HEK293 (cell line): ENCODE measurements around the gene MAPRE2.

ENCODE experiments used
- CTCF ChIP-seq: fragments of 450-650 bp; formaldehyde crosslinking; IDR thresholded peaks from 2 replicates; pipeline ENCODE4 v1.5.1; 2016; ENCODE audit warnings: missing biosample characterization, missing genetic modification characterization
- PRDM10 ChIP-seq: fragments of 450-650 bp; formaldehyde crosslinking; IDR thresholded peaks from 2 replicates; pipeline ENCODE4 v1.5.1; 2016; ENCODE audit warnings: missing biosample characterization, missing genetic modification characterization
- REST ChIP-seq: fragments of 450-650 bp; formaldehyde crosslinking; IDR thresholded peaks from 2 replicates; pipeline ENCODE4 v1.5.1; 2016; ENCODE audit warnings: missing biosample characterization, missing genetic modification characterization
- ZBTB48 ChIP-seq: fragments of 450-650 bp; formaldehyde crosslinking; IDR thresholded peaks from 2 replicates; pipeline ENCODE4 v1.5.1; 2016; ENCODE audit warnings: missing biosample characterization, missing genetic modification characterization
- ZNF121 ChIP-seq: fragments of 450-650 bp; formaldehyde crosslinking; IDR thresholded peaks from 2 replicates; pipeline ENCODE4 v1.5.1; 2016; ENCODE audit warnings: missing biosample characterization, missing genetic modification characterization
- ZNF48 ChIP-seq: fragments of 450-650 bp; formaldehyde crosslinking; IDR thresholded peaks from 2 replicates; pipeline ENCODE4 v1.5.1; 2016; ENCODE audit warnings: missing biosample characterization, missing genetic modification characterization
- ZNF549 ChIP-seq: fragments of 450-650 bp; IDR thresholded peaks from 2 replicates; pipeline ENCODE4 v1.5.1; 2018; ENCODE audit warnings: missing biosample characterization, missing genetic modification characterization, mild to moderate bottlenecking, inconsistent platforms, moderate library complexity
- ZNF658 ChIP-seq: fragments of 450-650 bp; formaldehyde crosslinking; IDR thresholded peaks from 2 replicates; pipeline ENCODE4; 2016; ENCODE audit warnings: missing biosample characterization, missing genetic modification characterization

DNA sequence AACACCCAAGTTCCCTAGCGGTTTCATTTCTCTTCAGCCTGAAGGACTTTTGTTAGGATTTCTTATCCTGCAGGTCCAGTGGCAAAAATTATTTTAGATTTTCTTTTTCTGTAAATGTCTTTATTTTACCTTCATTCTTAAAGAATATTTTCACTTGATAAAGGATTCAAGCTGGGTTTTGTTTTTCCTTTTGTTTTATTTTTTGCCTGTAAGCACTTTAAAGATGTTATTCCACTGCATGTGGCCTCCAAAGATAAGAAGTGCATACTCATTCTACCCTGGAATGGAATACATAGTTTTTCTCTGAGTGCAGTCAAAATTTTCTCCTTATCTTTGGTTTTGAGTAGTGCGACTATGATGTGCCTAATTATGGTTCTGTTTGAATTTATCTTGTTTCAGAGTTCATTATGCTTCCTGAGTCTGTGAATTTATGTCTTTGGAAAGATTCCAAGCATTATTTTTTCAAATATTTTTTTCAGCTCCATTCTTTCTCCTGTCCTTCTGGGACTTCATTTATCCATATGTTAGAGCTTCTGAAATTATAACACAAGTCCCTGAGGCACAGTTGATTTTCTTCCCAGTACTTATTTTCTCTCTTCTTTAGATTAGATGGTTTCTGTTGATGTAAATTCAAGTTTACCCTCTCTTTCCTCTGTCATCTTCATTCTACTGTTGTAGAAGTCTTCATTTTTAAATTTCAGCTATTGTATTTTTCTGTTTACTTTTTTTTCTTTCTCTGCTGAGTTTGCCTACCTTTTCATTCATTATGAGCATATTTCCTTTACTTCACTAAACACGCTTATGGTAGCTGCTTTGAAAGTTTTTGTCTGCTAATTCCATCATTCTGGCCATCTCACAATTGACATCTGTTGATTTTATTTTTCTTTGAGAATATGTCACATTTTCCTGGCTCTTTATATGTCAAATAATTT is 69.6 kb downstream of the MAPRE2 start:
- TF ChIP-seq PRDM10 (tag by site-specific recombination): no peak
- no peak for TF ChIP-seq CTCF (tag by site-specific recombination)
- no peak for TF ChIP-seq REST (tag by site-specific recombination)
- TF ChIP-seq ZNF48: no peak
- no peak for TF ChIP-seq ZNF549 (tag by site-specific recombination)
- TF ChIP-seq ZNF121 (tag by site-specific recombination): no peak
- TF ChIP-seq ZNF658 (tag by site-specific recombination): no peak
- no peak for TF ChIP-seq ZBTB48 (tag by site-specific recombination)
